H1 (cell line): ENCODE measurements around the gene HNRNPU. TPM values are rescaled to one million over a fixed set of nuclear protein-coding genes. Genes with fewer than 3 reads are reported as not detected.
A peak's percentile ranks its signal among the peaks of the same experiment; 100 is the strongest.

Experiments
- BACH1 ChIP-seq: IDR thresholded peaks from 2 replicates; pipeline ENCODE4 v1.6.1; 2012; ENCODE audit warnings: low read length, improper control_type of control experiment
- CEBPB ChIP-seq: IDR thresholded peaks from 2 replicates; pipeline ENCODE4 v1.6.1; 2012; ENCODE audit warnings: low read depth, low read length
- EZH2 ChIP-seq: fragments of 200-600 bp; sonication (generic); IDR thresholded peaks from 2 replicates; pipeline ENCODE4 v1.7.1; 2012; ENCODE audit warnings: low read depth, mild to moderate bottlenecking, moderate library complexity, low read length, inconsistent platforms; ENCODE audit not compliant: severe bottlenecking
- GABPA ChIP-seq: IDR thresholded peaks from 2 replicates; pipeline ENCODE4 v1.6.1; 2011; ENCODE audit warnings: mild to moderate bottlenecking, low read length, moderate library complexity, borderline replicate concordance; ENCODE audit not compliant: insufficient read depth
- GTF2F1 ChIP-seq: IDR thresholded peaks from 2 replicates; pipeline ENCODE4 v1.6.1; 2012; ENCODE audit warnings: low read depth, low read length, improper control_type of control experiment, borderline replicate concordance
- HDAC2 ChIP-seq, 2 experiments: fragments of 300-600 bp in 1 of 2; sonication (generic) in 1 of 2; IDR thresholded peaks; 2 replicates each; pipeline ENCODE4 v1.6.1; 2011 to 2012; ENCODE audit warnings: low read depth in 2 of 2, low read length in 2 of 2, mild to moderate bottlenecking in 2 of 2, moderate library complexity in 2 of 2, borderline replicate concordance in 1 of 2, inconsistent platforms in 1 of 2
- HDAC6 ChIP-seq: IDR thresholded peaks from one replicate; pipeline ENCODE4 v1.7.1; 2012; ENCODE audit warnings: low read depth, mild to moderate bottlenecking, inconsistent platforms, low read length, moderate library complexity
- KDM1A ChIP-seq: fragments of 200-600, 300-600 bp; sonication (generic); IDR thresholded peaks from 2 replicates; pipeline ENCODE4 v1.7.1; 2016; ENCODE audit warnings: mild to moderate bottlenecking, low read length, borderline replicate concordance
- NANOG ChIP-seq: IDR thresholded peaks from 2 replicates; pipeline ENCODE4 v1.6.1; 2011; ENCODE audit warnings: low read length, low read depth, mild to moderate bottlenecking, inconsistent platforms; ENCODE audit not compliant: insufficient read depth, poor library complexity, severe bottlenecking
- NRF1 ChIP-seq: IDR thresholded peaks from 2 replicates; pipeline ENCODE4 v1.6.1; 2011; ENCODE audit warnings: mild to moderate bottlenecking, low read depth, low read length, improper control_type of control experiment
- RXRA ChIP-seq: IDR thresholded peaks from 2 replicates; pipeline ENCODE4 v1.6.1; 2011; ENCODE audit warnings: low read depth, mild to moderate bottlenecking, low read length, moderate library complexity; ENCODE audit not compliant: insufficient read depth
- SIRT6 ChIP-seq: IDR thresholded peaks from one replicate; pipeline ENCODE4 v1.7.1; 2012; ENCODE audit warnings: low read length, inconsistent platforms
- SP4 ChIP-seq: IDR thresholded peaks from 2 replicates; pipeline ENCODE4 v1.6.1; 2012; ENCODE audit warnings: low read length, inconsistent platforms
- SRF ChIP-seq: IDR thresholded peaks from 2 replicates; pipeline ENCODE4 v1.6.1; 2011; ENCODE audit warnings: mild to moderate bottlenecking, low read depth, low read length, moderate library complexity
- TAF7 ChIP-seq: optimal IDR thresholded peaks from 2 replicates; pipeline ENCODE3; 2011; ENCODE audit warnings: low read depth, mild to moderate bottlenecking, inconsistent platforms, low read length, moderate library complexity, borderline replicate concordance
- TBP ChIP-seq: IDR thresholded peaks from 2 replicates; pipeline ENCODE4 v1.6.1; 2011; ENCODE audit warnings: low read depth, low read length, improper control_type of control experiment
- TEAD4 ChIP-seq: IDR thresholded peaks from 2 replicates; pipeline ENCODE4 v1.6.1; 2012; ENCODE audit warnings: low read depth, low read length, inconsistent platforms, mixed read lengths
- YY1 ChIP-seq: IDR thresholded peaks from 2 replicates; pipeline ENCODE4 v1.6.1; 2011; ENCODE audit warnings: low read depth, mild to moderate bottlenecking, low read length
- ZNF274 ChIP-seq: IDR thresholded peaks from 2 replicates; pipeline ENCODE4 v1.7.0; 2012; ENCODE audit warnings: low read length, borderline replicate concordance; ENCODE audit errors: extremely low read depth
- polyA plus RNA-seq, 7 experiments: library from polyadenylated mRNA; depleted of rRNA in 3 of 7; stranded (reverse) in 5 of 7; unstranded in 2 of 7; fragments of >200 nt in 5 of 7; fragments of 200-250 nt in 2 of 7; gene quantifications; 1 replicate in 5 of 7; 2 replicates in 1 of 7; 4 replicates in 1 of 7; pipeline versions ENCODE4 v1.2.1 to v1.2.3, GENCODE V29; 2011 to 2013; ENCODE audit warnings: missing spikeins in 2 of 7, mixed read lengths in 2 of 7
- total RNA-seq: library from RNA; stranded (reverse); fragmentation: NEBNext Ultra II Directional; extraction: Animal tissue kit (Norgen Biotek cat#: 25700); gene quantifications from 2 replicates; pipeline ENCODE4 v1.2.1, GENCODE V29; 2021
- TF ChIP-seq, protein P1 (sequence below): IDR thresholded peaks from 2 replicates; pipeline ENCODE4 v1.6.1; 2012; ENCODE audit warnings: inconsistent platforms
- TF ChIP-seq, protein P2 (sequence below): IDR thresholded peaks from 2 replicates; pipeline ENCODE4 v1.6.1; 2012; ENCODE audit warnings: inconsistent platforms

Gene HNRNPU
- total and polyA plus RNA-seq, 2 of the 8 experiments (the other 6 are each of a cell fraction or from before 2014, with no cell fraction given) = 95.6 to 606 TPM

DNA sequence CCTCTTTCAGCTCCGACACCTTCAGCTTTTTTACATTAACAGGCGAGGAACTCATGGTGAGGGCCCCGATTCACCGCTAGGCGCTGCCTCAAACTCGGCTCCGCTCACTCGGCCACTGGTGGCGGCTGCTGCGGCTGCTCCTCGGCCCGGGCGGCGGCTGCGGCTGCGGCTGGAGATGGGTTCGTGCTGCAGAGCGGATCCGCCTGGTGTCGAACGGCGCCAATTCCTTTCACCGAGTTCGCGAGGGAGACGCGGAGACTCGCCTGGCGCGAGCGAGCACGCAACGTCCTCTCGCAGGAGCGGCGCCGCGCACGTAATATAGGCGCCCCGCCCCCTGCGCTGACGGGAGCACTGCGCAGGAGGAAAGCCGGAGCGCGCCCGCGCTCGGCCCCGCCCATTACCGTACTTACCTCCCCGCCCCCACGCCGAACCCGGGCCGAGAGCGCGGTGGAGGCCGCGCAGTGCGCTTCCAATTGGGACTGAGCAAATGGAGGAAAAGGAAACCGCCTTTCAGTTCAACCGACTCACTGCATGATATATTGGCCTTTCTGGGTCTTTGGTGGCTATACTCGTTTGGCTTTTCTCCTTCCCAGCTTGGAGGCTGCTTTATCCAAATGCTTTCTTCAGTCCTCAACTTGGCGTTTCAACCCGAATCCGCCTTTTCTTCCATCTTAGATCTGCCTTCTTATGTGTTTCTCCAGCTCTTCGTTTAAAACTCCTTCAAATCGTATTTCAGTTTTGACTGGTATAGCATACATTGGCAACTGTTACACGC lies at the start of gene HNRNPU (continued):
- TF ChIP-seq HDAC2 (IDR thresholded peaks at IDR 0.05; ENCODE audit: borderline replicate concordance in 1 of 2, low read depth in 2 of 2, low read length in 2 of 2) (no peak), CEBPB (no peak), NANOG (no peak), GTF2F1 (0 out of 2 replicates have a peak, but pooled peaks have one; percentile 54), GABPA (no peak), ZNF274 (no peak), TAF7 (peak; percentile 94), HDAC6 (no peak), SRF (no peak), KDM1A (no peak), EZH2 (no peak), NRF1 (peak; percentile 49), YY1 (peak; percentile 70; the same call in 1 of the 2 replicates), TEAD4 (no peak), RXRA (no peak), BACH1 (no peak), SP4 (peak; percentile 62; the same call in 1 of the 2 replicates), TBP (peak; percentile 94), SIRT6 (no peak)
- TF ChIP-seq, protein P1, sequence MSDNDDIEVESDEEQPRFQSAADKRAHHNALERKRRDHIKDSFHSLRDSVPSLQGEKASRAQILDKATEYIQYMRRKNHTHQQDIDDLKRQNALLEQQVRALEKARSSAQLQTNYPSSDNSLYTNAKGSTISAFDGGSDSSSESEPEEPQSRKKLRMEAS = peak; percentile 9
- TF ChIP-seq, protein P2, sequence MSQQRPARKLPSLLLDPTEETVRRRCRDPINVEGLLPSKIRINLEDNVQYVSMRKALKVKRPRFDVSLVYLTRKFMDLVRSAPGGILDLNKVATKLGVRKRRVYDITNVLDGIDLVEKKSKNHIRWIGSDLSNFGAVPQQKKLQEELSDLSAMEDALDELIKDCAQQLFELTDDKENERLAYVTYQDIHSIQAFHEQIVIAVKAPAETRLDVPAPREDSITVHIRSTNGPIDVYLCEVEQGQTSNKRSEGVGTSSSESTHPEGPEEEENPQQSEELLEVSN = no peak
